Peyer's patch (tissue), 4 donors: ENCODE measurements around the gene NDUFV1. TPM values are rescaled to one million over a fixed set of nuclear protein-coding genes. Genes with fewer than 3 reads are reported as not detected.
A peak's percentile ranks its signal among the peaks of the same experiment; 100 is the strongest.

Source experiments
- DNase-seq, 3 donors: peaks; one replicate each; pipeline ENCODE4 v3.0.0-alpha.2; 2017 to 2019
- H3K27ac ChIP-seq, 4 donors: fragments of 200-600 bp; sonication (generic); one replicate each; pipeline ENCODE4 v1.5.1; 2016 to 2019
- H3K27me3 ChIP-seq, 2 donors: fragments of 200-600 bp; sonication (generic); one replicate each; pipeline ENCODE4 v1.5.1; 2019
- H3K36me3 ChIP-seq, 3 donors: fragments of 200-600 bp; sonication (generic); one replicate each; pipeline ENCODE4 v1.5.1; 2016 to 2019
- H3K4me1 ChIP-seq, 4 donors: fragments of 200-600 bp; sonication (generic); one replicate each; pipeline ENCODE4 v1.5.1; 2016 to 2019
- H3K4me3 ChIP-seq, 4 donors: fragments of 200-600 bp; sonication (generic); 1 replicate in 3 of 4; 2 replicates in 1 of 4; pipeline ENCODE4 v1.5.1; 2016 to 2019; ENCODE audit warnings: mild to moderate bottlenecking in 1 of 4
- H3K9me3 ChIP-seq, 4 donors: fragments of 200-600 bp; sonication (generic); one replicate each; pipeline ENCODE4 v1.5.1; 2016 to 2019; ENCODE audit warnings: mild to moderate bottlenecking in 1 of 4
- POLR2A ChIP-seq, 2 donors: fragments of 450-650 bp; IDR thresholded peaks; one replicate each; pipeline ENCODE4 v1.5.1; 2017; ENCODE audit warnings: antibody characterized with exemption in 2 of 2, mild to moderate bottlenecking in 2 of 2, moderate library complexity in 2 of 2
- total RNA-seq, 4 donors: library from RNA; depleted of rRNA; stranded (reverse); fragments of >200 nt; gene quantifications; one replicate each; pipeline ENCODE4 v1.1.0, GENCODE V29; 2016
- TF ChIP-seq, protein P1 (sequence below), 6 experiments: fragments of 450-650 bp in 4 of 6; fragments of 200-600 bp in 2 of 6; sonication (generic) in 1 of 6; IDR thresholded peaks; one replicate each; pipeline ENCODE4 v1.5.1; 2017 to 2019; ENCODE audit warnings: antibody characterized with exemption in 6 of 6, mild to moderate bottlenecking in 3 of 6, moderate library complexity in 1 of 6

NDUFV1 gene
- total RNA-seq, 4 donors from 2014 or later, result 297 to 532 (median 329) TPM

DNA sequence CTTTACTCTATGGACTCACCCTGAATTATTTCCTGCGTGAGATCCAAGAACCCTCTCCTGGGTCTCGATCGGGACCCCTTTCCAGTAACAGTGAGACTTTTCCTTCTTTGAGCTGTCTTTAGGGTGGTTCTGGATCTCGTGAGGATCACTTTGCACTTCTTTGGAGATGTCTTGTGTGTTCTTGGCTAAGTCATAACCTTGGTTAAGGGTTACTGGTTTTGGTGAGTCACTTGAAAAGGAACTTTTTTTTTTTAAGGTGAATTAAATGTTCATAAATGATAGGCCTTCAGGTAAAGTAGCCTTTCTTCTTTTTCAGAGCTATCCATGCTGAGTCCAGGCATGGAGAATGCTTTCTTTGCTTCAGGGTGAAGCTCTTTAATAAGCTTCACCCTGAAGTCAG lies 42.5 kb upstream of the NDUFV1 start:
- H3K27me3 ChIP-seq, result no peaks in the 10 kb centered on the region
- peak overlapping the region in 1 of 4 donors; percentile 5 for H3K27ac ChIP-seq
- no peaks in the 10 kb centered on the region for H3K9me3 ChIP-seq
- no peak overlapping the region for H3K4me3 ChIP-seq
- TF ChIP-seq, protein P1, sequence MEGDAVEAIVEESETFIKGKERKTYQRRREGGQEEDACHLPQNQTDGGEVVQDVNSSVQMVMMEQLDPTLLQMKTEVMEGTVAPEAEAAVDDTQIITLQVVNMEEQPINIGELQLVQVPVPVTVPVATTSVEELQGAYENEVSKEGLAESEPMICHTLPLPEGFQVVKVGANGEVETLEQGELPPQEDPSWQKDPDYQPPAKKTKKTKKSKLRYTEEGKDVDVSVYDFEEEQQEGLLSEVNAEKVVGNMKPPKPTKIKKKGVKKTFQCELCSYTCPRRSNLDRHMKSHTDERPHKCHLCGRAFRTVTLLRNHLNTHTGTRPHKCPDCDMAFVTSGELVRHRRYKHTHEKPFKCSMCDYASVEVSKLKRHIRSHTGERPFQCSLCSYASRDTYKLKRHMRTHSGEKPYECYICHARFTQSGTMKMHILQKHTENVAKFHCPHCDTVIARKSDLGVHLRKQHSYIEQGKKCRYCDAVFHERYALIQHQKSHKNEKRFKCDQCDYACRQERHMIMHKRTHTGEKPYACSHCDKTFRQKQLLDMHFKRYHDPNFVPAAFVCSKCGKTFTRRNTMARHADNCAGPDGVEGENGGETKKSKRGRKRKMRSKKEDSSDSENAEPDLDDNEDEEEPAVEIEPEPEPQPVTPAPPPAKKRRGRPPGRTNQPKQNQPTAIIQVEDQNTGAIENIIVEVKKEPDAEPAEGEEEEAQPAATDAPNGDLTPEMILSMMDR (IDR thresholded peaks at IDR 0.05), result no peak
- TF ChIP-seq POLR2A (IDR thresholded peaks at IDR 0.05), result no peak
- H3K36me3 ChIP-seq, result no peaks in the 10 kb centered on the region
- no peak for DNase-seq
- peaks cover 0 to 6% (median 0%) of the 10 kb centered on the region in 4 donors for H3K4me1 ChIP-seq

DNA sequence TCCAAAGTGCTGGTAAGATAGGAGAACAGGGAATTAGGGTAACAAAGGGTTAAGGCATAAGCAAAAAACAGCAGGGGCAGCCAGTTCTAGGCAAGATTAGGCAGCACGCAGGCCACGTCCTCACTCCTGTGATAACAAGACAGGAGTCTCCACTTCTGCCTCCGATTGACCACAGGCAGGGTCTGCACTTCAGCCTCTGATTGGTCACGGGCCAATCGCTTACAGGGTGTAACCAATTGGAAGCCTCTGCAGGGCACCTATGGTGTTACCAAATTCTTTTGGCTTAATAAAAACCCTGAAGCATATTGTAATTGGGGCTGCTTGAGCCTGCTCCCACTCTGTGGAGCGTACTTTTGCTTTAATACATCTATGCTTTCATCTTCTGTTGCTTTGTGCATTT lies 35.3 kb upstream of the NDUFV1 start:
- Histone ChIP-seq H3K4me1 (no peaks in the 10 kb centered on the region), H3K27ac (no peak overlapping the region), H3K27me3 (no peaks in the 10 kb centered on the region), H3K9me3 (no peaks in the 10 kb centered on the region), H3K36me3 (no peaks in the 10 kb centered on the region), H3K4me3 (no peak overlapping the region)
- no peak for TF ChIP-seq POLR2A (IDR thresholded peaks at IDR 0.05)
- TF ChIP-seq, protein P1 (IDR thresholded peaks at IDR 0.05), result no peak
- DNase-seq, result no peak

DNA sequence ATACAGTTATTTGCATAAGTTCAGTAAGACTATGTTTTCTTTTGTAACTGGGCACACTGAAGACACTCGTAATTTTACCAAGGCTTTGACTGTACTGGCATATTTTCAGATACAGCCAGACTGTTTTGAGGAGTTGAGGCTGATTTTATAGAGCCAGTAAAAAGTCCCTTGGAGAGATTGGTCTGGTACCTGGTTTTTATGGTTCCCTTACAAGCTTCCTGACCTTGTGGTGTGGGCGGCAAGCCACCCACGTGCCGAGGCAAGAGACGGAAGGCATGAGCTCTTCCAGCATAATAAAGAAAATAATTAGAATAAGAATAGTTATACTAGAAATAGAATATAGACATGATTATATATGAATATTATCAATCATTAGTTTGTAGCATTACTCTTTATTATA lies 34.4 kb upstream of the NDUFV1 start:
- Histone ChIP-seq H3K27ac (no peak overlapping the region), H3K4me1 (no peaks in the 10 kb centered on the region), H3K4me3 (no peak overlapping the region), H3K36me3 (no peaks in the 10 kb centered on the region), H3K27me3 (no peaks in the 10 kb centered on the region), H3K9me3 (no peaks in the 10 kb centered on the region)
- no peak for TF ChIP-seq POLR2A (IDR thresholded peaks at IDR 0.05)
- TF ChIP-seq, protein P1 (IDR thresholded peaks at IDR 0.05), result no peak
- no peak for DNase-seq

DNA sequence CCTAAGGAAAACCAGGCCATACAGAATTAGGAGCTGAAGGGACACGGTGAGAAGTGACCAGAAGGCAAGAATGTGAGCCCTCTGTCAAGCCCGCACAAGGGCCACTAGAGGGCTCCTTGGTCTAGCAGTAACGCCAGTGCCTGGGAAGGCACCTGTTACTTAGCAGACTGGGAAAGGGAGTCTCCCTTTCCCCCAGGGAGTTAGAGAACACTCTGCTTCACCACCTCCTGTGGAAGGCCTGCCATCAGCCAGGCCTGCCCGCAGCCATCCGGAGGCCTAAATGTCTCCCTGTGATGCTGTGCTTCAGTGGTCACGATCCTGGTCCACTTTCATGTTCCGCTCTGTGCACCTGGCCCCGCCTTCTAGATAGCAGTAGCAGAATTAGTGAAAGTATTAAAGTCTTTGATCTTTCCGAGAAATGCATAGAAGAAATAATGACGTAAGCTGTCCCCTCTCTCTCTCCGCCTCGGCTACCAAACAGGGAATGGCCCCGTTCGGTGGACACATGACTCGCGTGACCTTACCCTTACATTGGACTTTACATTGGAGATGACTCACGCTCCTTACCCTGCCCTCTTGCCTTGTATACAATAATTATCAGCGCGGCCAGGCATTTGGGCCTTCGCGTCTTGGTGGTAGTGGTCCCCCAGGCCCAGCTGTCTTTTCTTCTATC lies 33.9 kb upstream of the NDUFV1 start:
- no peak for TF ChIP-seq POLR2A (IDR thresholded peaks at IDR 0.05)
- TF ChIP-seq, protein P1 (IDR thresholded peaks at IDR 0.05), result peak; percentile 32 to 91 (median 76)
- no peaks in the 10 kb centered on the region for H3K4me1 ChIP-seq
- H3K4me3 ChIP-seq, result peak overlapping the region in 2 of 4 donors; percentile 31 to 41
- DNase-seq, result peak; percentile 47 to 86 (median 63)
- peak overlapping the region in 3 of 4 donors; percentile 9 to 69 (median 54) for H3K27ac ChIP-seq
- no peaks in the 10 kb centered on the region for H3K9me3 ChIP-seq
- H3K36me3 ChIP-seq, result no peaks in the 10 kb centered on the region
- no peaks in the 10 kb centered on the region for H3K27me3 ChIP-seq

DNA sequence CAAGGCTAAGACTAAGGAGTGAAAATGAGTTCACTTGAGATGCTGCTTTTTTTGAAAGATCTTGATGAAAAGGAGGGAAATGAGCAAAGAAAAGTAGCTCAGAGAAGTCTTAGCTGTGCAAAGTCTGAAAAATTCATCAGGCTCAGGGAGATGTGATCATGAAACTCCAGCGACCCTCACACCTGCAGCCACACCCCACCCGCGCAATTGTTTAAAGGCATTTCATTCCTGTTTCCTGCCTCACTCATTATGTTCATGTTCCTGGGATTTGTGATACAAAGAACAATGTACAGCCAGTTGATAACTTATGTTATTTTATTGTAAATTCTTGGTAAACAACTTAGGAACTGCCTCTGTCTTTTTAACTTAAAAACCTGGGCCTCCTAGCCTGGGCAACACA lies 31.8 kb upstream of the NDUFV1 start:
- no peaks in the 10 kb centered on the region for H3K27me3 ChIP-seq
- H3K9me3 ChIP-seq, result no peaks in the 10 kb centered on the region
- no peak overlapping the region for H3K27ac ChIP-seq
- DNase-seq, result peak in 1 of 3 donors; percentile 30
- TF ChIP-seq, protein P1 (IDR thresholded peaks at IDR 0.05), result no peak
- no peak for TF ChIP-seq POLR2A (IDR thresholded peaks at IDR 0.05)
- no peaks in the 10 kb centered on the region for H3K4me1 ChIP-seq
- H3K36me3 ChIP-seq, result no peaks in the 10 kb centered on the region
- no peak overlapping the region for H3K4me3 ChIP-seq
